LNCAP (cell line): ENCODE measurements around the gene RNF5.

Experiments
- TF ChIP-seq, protein P1 (sequence below): fragments of 450-650 bp; IDR thresholded peaks from 2 replicates; pipeline ENCODE4 v1.5.1; 2017; ENCODE audit warnings: mild to moderate bottlenecking

Gene RNF5

DNA sequence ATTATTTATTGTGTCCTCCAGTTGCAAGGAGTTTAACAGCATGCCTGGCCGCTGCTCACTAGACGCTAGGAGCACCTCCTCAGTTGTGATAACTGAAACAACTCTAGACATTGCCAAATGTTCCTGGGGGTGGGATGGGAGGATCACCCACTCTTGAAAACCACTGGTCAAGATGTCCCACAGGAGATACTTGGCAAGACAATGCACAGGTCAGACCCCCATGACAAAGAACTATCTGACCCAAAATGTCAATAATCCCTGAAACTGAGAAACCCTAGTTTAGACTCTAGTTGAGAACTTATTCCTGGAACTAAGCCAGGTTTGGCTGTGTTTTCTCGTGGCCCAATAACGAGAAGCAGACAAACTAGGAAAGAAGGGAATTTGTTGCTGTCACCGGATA, 38.6 kb upstream of the RNF5 start:
- TF ChIP-seq, protein P1, sequence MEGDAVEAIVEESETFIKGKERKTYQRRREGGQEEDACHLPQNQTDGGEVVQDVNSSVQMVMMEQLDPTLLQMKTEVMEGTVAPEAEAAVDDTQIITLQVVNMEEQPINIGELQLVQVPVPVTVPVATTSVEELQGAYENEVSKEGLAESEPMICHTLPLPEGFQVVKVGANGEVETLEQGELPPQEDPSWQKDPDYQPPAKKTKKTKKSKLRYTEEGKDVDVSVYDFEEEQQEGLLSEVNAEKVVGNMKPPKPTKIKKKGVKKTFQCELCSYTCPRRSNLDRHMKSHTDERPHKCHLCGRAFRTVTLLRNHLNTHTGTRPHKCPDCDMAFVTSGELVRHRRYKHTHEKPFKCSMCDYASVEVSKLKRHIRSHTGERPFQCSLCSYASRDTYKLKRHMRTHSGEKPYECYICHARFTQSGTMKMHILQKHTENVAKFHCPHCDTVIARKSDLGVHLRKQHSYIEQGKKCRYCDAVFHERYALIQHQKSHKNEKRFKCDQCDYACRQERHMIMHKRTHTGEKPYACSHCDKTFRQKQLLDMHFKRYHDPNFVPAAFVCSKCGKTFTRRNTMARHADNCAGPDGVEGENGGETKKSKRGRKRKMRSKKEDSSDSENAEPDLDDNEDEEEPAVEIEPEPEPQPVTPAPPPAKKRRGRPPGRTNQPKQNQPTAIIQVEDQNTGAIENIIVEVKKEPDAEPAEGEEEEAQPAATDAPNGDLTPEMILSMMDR: no peak

DNA sequence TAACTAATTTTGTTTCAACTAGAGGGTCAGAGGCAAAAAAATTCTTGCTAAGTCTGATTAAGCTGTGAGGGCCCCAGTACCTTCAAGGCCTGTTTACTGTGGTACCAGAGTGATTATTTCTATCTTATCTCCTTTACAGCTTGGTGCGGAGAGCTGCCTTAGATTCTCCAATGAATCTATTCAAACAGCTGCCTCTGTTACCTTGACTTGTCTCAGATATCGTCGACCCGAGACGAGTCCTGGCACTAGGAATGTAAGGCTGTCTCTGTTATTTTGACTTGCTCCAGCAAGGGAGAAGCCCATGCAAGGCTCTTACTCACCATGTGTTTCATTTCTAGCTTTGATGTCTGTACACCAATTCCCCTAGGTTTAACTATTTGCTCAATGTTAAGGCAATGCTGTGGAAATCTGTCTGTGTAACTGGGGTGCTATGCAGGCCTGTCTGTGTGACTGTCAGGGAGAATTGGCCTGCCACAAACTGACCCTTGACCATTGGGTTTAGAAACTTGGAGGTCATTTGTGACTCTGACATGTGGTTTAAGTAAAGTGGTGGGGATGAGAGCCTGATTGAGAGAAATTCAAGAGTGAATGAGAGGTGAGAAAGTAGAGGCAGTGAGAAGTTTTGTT, 37.7 kb upstream of the RNF5 start:
- TF ChIP-seq, protein P1: no peak

DNA sequence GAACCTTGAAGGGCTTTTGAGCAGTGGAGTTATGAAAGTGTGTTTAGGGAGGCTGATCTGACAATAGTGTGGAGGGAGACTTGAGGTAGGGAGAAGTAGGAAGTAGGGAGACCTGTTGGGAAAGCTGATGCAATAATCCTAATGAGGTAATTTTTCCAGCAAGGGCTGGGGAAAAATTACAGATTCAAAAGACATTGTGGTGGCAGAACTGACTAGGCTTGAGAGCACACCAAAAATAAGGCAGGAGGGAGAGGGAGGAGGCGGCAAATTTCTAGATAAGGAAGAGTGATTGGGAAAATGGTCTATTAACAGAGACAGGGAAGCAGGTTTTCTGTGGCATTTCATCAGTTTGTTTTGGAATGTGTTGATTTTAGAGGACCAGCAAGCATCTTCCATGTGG, 31.9 kb upstream of the RNF5 start:
- TF ChIP-seq, protein P1: no peak

DNA sequence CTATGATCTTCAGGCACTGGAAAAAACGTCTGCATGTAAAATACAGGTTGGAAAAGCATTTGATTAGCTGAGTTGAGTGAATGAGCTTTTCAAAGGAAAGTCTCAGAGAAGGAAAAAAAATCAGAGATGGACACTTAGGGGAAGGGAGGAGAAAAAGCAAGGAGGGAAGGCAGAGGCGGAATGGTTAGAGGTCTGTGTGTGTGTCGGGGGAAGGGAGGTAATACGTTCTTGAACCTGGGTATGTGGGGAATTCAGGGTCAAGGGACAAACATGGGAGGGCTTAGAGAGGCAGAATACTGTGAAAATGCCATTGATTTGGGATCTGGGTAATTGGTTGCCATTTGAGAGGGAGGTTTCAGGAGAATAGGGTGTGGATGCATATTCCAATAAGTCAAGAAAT, 31.5 kb upstream of the RNF5 start:
- TF ChIP-seq, protein P1: no peak

DNA sequence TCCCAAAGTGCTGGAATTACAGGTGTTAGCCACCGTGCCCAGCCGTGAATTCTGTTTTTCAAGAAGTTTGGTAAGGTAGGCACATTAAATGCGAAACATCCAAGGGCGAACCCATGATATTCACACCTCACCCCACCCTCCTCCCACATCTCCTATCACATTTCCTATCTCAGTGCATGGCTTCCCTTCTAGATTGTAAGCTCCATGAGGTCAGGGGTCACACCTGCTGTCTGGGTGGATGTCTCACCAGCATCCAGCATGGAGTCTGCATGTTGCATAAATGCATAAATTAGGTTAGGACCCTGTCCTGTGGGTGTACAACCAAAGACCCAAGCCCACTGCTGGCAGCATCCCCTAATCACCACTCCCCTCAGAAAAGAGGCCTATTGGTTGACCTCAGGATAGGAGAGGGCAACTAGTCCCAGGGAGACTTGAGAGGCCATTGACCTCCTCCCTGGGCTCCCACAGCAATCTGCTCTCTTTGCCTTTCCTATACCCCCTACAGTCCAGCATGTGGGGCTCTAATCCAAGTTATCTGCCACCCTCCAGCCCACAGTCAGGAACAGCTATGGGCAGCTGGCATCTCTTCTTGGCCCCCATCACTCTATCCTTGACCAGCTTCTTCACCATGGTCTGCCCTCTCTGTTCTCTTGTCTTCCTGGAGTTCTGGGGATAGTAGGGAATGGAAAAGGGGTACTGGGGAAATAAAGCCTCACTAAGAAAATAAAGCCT, 30.6 kb upstream of the RNF5 start:
- TF ChIP-seq, protein P1: no peak

DNA sequence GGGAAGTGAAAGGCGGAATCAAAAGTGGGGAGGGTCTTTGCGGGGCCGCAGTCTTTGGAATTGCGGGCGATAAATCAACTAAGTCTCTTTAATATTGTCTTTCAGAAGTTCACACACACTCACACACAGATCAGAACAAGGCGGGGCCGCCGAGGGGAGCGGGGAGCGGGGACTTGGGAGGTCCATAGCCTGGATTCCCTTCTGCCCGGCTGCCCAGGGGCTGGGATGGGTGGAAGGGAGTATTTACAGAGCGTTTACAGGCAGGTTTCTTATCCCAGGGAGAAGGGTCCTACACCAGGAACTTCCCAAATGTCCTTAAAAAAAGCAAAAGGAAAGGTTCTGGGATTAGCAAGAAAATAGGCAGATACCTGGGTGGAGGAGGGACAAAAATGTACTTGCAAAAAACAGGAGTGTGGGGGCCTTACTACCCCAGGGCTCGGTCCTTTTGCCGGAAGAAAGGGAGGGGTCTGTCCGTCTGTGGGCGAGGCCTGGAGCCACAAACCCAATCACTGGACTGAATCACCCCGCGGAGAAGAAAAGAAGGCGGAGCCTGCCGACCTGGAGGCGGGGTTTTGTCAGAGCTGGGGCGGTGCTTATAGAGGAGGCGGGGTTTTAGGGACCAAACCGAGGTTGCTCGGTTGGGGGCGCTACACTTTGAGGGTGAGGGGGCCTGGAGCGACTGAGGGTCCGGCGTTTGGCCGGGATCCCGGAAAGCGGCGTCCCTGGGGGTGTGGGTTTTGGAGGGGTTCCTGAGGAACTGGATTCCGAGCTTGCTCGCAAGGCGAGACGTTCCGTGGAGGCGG, 29.7 kb upstream of the RNF5 start:
- TF ChIP-seq, protein P1: no peak

DNA sequence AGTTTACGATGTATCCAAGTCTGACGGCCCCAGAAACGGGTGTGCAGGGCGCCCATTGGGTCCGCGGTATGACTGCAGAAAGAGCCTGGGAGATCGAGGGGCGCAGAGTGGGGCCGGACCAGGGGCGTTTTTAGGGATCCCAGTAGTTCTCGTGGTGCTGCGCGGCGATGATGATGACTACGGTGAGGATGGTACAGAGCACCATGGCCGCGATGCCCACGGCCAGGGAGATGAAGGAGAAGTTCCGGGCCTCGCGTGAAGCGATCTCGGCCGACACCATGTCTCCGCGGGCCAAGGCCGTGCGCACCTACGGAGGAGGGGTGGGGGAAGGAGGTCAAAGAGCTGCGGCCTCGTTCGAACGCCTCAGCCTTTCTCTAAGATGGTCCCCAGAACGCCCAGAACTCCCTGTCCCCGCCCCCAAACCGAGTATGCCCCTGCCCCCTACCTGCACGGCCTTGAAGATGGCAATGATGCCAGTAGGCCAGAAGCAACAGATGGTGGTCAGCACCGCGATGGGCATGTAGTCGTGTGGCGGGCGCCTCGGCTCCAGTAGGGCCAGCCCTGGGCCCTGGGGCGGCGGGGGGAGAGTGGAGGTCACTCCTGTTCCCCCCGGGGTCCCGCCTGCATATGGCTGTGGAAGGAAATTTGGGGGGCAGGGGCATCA, 29.0 kb upstream of the RNF5 start:
- TF ChIP-seq, protein P1: no peak
